Activated naive CD4-positive, alpha-beta T cell treated with anti-CD3 and anti-CD28 coated beads, Interleukin-2, amount 10 ng/mL, durations not matched to agents 7 days and 5 days (primary cell): ENCODE data around the gene TICRR.
"Not testable (repeated sequence)": the region's sequence is repeated elsewhere in the genome, so short reads cannot be mapped to it uniquely, and the experiment has no call there.

ENCODE experiments used
- CTCF ChIA-PET: fragments of 350-600 bp; sonication (Branson Sonifier 250); formaldehyde crosslinking; loops from one replicate; lab custom pipeline; 2021; ENCODE audit warnings: antibody characterized with exemption; lab: Charles Lee
- DNase-seq: peaks from one replicate; pipeline ENCODE4 v3.0.0-alpha.2; 2020
- H3K27ac Mint-ChIP-seq: one replicate; pipeline ENCODE4 v1.8.0; 2021; ENCODE audit warnings: mild to moderate bottlenecking, moderate library complexity, mixed read lengths
- H3K27me3 Mint-ChIP-seq: one replicate; pipeline ENCODE4 v1.8.0; 2021; ENCODE audit warnings: mild to moderate bottlenecking, mixed read lengths
- H3K36me3 Mint-ChIP-seq: one replicate; pipeline ENCODE4 v1.8.0; 2021; ENCODE audit warnings: mixed read lengths
- H3K4me1 Mint-ChIP-seq: one replicate; pipeline ENCODE4 v1.8.0; 2021; ENCODE audit warnings: mixed read lengths
- H3K4me3 Mint-ChIP-seq: one replicate; pipeline ENCODE4 v1.8.0; 2021; ENCODE audit warnings: mild to moderate bottlenecking, moderate library complexity, mixed read lengths
- H3K9me3 Mint-ChIP-seq: one replicate; pipeline ENCODE4 v1.8.0; 2021; ENCODE audit warnings: mixed read lengths

Gene TICRR, protein sequence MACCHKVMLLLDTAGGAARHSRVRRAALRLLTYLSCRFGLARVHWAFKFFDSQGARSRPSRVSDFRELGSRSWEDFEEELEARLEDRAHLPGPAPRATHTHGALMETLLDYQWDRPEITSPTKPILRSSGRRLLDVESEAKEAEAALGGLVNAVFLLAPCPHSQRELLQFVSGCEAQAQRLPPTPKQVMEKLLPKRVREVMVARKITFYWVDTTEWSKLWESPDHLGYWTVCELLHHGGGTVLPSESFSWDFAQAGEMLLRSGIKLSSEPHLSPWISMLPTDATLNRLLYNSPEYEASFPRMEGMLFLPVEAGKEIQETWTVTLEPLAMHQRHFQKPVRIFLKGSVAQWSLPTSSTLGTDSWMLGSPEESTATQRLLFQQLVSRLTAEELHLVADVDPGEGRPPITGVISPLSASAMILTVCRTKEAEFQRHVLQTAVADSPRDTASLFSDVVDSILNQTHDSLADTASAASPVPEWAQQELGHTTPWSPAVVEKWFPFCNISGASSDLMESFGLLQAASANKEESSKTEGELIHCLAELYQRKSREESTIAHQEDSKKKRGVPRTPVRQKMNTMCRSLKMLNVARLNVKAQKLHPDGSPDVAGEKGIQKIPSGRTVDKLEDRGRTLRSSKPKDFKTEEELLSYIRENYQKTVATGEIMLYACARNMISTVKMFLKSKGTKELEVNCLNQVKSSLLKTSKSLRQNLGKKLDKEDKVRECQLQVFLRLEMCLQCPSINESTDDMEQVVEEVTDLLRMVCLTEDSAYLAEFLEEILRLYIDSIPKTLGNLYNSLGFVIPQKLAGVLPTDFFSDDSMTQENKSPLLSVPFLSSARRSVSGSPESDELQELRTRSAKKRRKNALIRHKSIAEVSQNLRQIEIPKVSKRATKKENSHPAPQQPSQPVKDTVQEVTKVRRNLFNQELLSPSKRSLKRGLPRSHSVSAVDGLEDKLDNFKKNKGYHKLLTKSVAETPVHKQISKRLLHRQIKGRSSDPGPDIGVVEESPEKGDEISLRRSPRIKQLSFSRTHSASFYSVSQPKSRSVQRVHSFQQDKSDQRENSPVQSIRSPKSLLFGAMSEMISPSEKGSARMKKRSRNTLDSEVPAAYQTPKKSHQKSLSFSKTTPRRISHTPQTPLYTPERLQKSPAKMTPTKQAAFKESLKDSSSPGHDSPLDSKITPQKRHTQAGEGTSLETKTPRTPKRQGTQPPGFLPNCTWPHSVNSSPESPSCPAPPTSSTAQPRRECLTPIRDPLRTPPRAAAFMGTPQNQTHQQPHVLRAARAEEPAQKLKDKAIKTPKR (N-terminal part only)

GRCh38 chr15:89575146-89575655 lies at the start of gene TICRR:
TSS of gene TICRR (plus strand) at chr15:89575469. CDS start at chr15:89575587, 118 bp downstream.
- Mint-ChIP-seq H3K27ac (peak within 1 kb of the TSS; percentile 77), H3K27me3 (peaks cover 24% of the 10 kb centered on the region), H3K36me3 (peaks cover 17% of the 10 kb centered on the region), H3K4me3 (peak within 1 kb of the TSS; percentile 81), H3K9me3 (no peaks in the 10 kb centered on the region), H3K4me1 (peaks cover 35% of the 10 kb centered on the region)
- peak; percentile 98 for DNase-seq
- CTCF ChIA-PET = no interaction called here

DNA sequence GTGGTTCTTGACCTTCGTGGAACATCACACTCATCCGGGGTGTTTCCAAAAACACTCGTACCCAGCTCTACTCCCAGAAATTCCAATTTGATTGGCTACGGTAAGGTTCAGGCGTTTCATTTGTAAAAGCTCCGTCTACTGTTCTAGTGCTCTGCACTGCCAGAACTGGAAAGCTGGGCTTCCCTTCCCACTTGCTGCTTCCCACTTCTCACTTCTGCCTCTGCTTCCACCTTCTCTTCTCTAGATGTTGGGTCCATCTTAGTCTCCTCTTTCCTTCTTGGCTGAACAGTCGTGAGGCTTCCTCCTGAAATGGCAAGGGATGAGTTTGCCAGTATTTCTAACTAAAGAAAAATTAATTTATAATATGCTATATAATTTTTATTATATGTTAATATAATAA lies 49.1 kb upstream of the TICRR start:
- Mint-ChIP-seq H3K9me3 (no peaks in the 10 kb centered on the region), H3K27me3 (peaks cover 33% of the 10 kb centered on the region), H3K36me3 (no peaks in the 10 kb centered on the region), H3K27ac (no peak overlapping the region), H3K4me3 (no peak overlapping the region), H3K4me1 (no peaks in the 10 kb centered on the region)
- no peak for DNase-seq
- CTCF ChIA-PET = no interaction called here

GRCh38 chr15:89526601-89527441 lies 48.4 kb upstream of the TICRR start:
- Mint-ChIP-seq H3K4me1 (no peaks in the 10 kb centered on the region), H3K9me3 (no peaks in the 10 kb centered on the region), H3K4me3 (no peak overlapping the region), H3K27me3 (peaks cover 32% of the 10 kb centered on the region), H3K27ac (no peak overlapping the region), H3K36me3 (no peaks in the 10 kb centered on the region)
- DNase-seq = no peak
- CTCF ChIA-PET = no interaction called here

GRCh38 chr15:89528757-89529352 lies 46.4 kb upstream of the TICRR start:
- no peaks in the 10 kb centered on the region for H3K36me3 Mint-ChIP-seq
- DNase-seq = no peak
- CTCF ChIA-PET = no interaction called here
- peaks cover 29% of the 10 kb centered on the region for H3K27me3 Mint-ChIP-seq
- no peak overlapping the region for H3K27ac Mint-ChIP-seq
- peaks cover 3% of the 10 kb centered on the region for H3K4me1 Mint-ChIP-seq
- H3K9me3 Mint-ChIP-seq = no peaks in the 10 kb centered on the region
- no peak overlapping the region for H3K4me3 Mint-ChIP-seq

- Mint-ChIP-seq H3K36me3 (no peaks in the 10 kb centered on the region), H3K27me3 (peaks cover 23% of the 10 kb centered on the region), H3K9me3 (no peaks in the 10 kb centered on the region), H3K4me3 (no peak overlapping the region), H3K27ac (no peak overlapping the region), H3K4me1 (peaks cover 3% of the 10 kb centered on the region)
- CTCF ChIA-PET = no interaction called here
- no peak for DNase-seq
Measured at GRCh38 chr15:89530976-89531375, 44.3 kb upstream of the TICRR start.

- H3K4me1 Mint-ChIP-seq = peaks cover 3% of the 10 kb centered on the region
- no peaks in the 10 kb centered on the region for H3K9me3 Mint-ChIP-seq
- DNase-seq = no peak
- H3K27ac Mint-ChIP-seq = no peak overlapping the region
- no peaks in the 10 kb centered on the region for H3K36me3 Mint-ChIP-seq
- CTCF ChIA-PET = no interaction called here
- peaks cover 16% of the 10 kb centered on the region for H3K27me3 Mint-ChIP-seq
- no peak overlapping the region for H3K4me3 Mint-ChIP-seq
Measured at GRCh38 chr15:89531796-89532537, 43.3 kb upstream of the TICRR start.

- CTCF ChIA-PET = no interaction called here
- H3K4me1 Mint-ChIP-seq = peaks cover 3% of the 10 kb centered on the region
- no peak for DNase-seq
- H3K9me3 Mint-ChIP-seq = peaks cover 6% of the 10 kb centered on the region
- H3K36me3 Mint-ChIP-seq = peaks cover 3% of the 10 kb centered on the region
- H3K4me3 Mint-ChIP-seq = no peak overlapping the region
- H3K27me3 Mint-ChIP-seq = peaks cover 13% of the 10 kb centered on the region
- no peak overlapping the region for H3K27ac Mint-ChIP-seq
Measured at GRCh38 chr15:89533861-89534544, 41.3 kb upstream of the TICRR start.

DNA sequence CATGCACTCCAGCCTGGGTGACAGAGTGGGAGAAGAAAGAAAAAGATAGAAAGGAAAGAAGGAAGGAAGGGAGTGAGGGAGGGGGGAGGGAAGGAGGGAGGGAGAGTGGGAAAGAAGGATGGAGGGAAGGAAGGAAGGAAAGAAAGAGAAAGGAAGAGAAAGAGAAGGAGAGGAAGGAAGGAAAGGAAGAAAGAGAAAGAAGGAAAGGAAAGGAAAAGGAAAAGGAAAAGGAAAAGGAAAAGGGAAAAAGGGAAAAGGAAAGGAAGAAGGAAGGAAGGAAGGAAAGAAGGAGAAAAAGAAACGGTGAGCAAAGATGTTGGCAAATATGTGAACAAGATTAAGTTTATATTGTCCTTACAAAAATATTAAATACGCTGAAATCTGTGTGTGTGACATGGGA lies 36.2 kb upstream of the TICRR start:
- Mint-ChIP-seq H3K27me3 (peaks cover 33% of the 10 kb centered on the region), H3K36me3 (peaks cover 3% of the 10 kb centered on the region), H3K4me3 (no peak overlapping the region), H3K9me3 (peaks cover 6% of the 10 kb centered on the region), H3K4me1 (no peaks in the 10 kb centered on the region), H3K27ac (no peak overlapping the region)
- CTCF ChIA-PET = no interaction called here
- DNase-seq = no peak

DNA sequence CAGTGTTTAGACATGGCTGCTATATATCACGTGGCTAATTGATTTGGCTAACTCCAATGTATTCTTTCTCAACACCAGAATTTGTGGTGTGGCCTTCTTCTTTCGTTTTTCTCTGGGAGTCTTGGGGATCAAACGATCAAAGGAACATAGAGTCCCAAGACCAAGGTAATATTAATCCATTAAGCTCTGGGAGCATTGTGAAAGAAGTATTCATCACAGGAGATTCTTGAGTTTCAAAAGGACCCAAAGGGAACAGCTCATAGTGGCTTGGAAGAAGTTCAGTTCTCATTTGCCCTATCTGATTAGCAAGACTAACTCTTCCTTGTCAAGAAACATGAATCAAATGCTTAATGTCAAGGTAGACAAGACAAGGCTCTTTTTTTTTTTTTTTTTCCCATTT lies 32.9 kb upstream of the TICRR start:
- CTCF ChIA-PET = no interaction called here
- peaks cover 44% of the 10 kb centered on the region for H3K27me3 Mint-ChIP-seq
- H3K36me3 Mint-ChIP-seq = peaks cover 3% of the 10 kb centered on the region
- H3K4me3 Mint-ChIP-seq = no peak overlapping the region
- H3K9me3 Mint-ChIP-seq = peaks cover 6% of the 10 kb centered on the region
- no peaks in the 10 kb centered on the region for H3K4me1 Mint-ChIP-seq
- no peak for DNase-seq
- no peak overlapping the region for H3K27ac Mint-ChIP-seq

- DNase-seq = no peak
- H3K4me1 Mint-ChIP-seq = no peaks in the 10 kb centered on the region
- no peaks in the 10 kb centered on the region for H3K9me3 Mint-ChIP-seq
- H3K27ac Mint-ChIP-seq = no peak overlapping the region
- H3K36me3 Mint-ChIP-seq = no peaks in the 10 kb centered on the region
- no peak overlapping the region for H3K4me3 Mint-ChIP-seq
- H3K27me3 Mint-ChIP-seq = peaks cover 48% of the 10 kb centered on the region
- CTCF ChIA-PET = no interaction called here
Measured at GRCh38 chr15:89543389-89543788, 31.9 kb upstream of the TICRR start.

DNA sequence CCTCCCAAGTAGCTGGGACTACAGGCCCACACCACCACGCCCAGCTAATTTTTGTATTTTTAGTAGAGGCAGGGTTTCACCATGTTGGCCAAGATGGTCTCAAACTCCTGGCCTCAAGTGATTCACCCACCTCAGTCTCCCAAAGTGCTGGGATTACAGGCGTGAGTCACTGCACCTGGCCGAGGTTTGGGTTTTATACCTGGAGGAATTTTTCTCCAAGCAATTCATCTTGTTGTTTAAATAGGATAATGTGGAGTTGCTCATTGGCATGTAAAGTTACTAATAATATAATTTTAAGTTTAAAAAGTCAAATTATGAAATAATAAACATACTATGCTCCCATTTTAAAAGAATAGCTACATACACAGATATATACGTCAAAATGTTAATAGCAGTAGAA lies 26.1 kb upstream of the TICRR start:
- H3K36me3 Mint-ChIP-seq, H3K4me1 Mint-ChIP-seq, CTCF ChIA-PET, DNase-seq, H3K4me3 Mint-ChIP-seq, H3K27ac Mint-ChIP-seq, H3K9me3 Mint-ChIP-seq: not testable (repeated sequence)
- H3K27me3 Mint-ChIP-seq = peaks cover 27% of the 10 kb centered on the region

DNA sequence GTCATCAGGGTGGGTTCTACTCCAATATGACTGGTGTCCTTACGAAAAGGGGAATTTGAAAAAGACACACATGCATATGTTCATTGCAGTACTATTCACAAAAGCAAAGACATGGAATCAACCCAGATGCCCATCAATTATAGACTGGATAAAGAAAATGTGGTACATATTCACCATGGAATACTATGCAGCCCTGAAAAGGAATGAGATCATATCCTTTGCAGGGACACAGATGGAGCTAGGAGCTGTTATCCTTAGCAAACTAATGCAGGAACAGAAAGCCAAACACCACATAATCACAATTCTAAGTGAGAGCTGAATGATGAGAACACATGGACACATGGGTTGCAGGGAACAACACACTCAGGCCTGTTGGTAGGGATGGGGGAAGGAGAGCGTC lies 24.8 kb upstream of the TICRR start:
- Mint-ChIP-seq H3K27me3 (peaks cover 23% of the 10 kb centered on the region), H3K36me3 (no peaks in the 10 kb centered on the region), H3K27ac (no peak overlapping the region), H3K4me3 (no peak overlapping the region), H3K4me1 (no peaks in the 10 kb centered on the region), H3K9me3 (no peaks in the 10 kb centered on the region)
- CTCF ChIA-PET = no interaction called here
- no peak for DNase-seq
